ENCODE data around the gene GPR15. TPM values are rescaled to one million over a fixed set of nuclear protein-coding genes. Genes with fewer than 3 reads are reported as not detected.
A peak's percentile ranks its signal among the peaks of the same experiment; 100 is the strongest.

Gene GPR15
- total and polyA plus RNA-seq, 7 experiments from 2014 or later: 0.52 to 24.2 (median 3.5) TPM

- Mint-ChIP-seq H3K27ac (peak overlapping the region in 1 of 9 donors; percentile 1), H3K4me3 (no peak overlapping the region), H3K4me1 (peaks cover 0 to 51% (median 13%) of the 10 kb centered on the region in 7 donors), H3K9me3 (no peaks in the 10 kb centered on the region), H3K27me3 (no peaks in the 10 kb centered on the region), H3K36me3 (peaks cover 0 to 56% (median 22%) of the 10 kb centered on the region in 5 donors)
- H3K27me3 ChIP-seq (ENCODE audit: control insufficient read depth in 2 of 2, insufficient read depth in 2 of 2, low read length in 2 of 2): no peaks in the 10 kb centered on the region
- H3K4me1 ChIP-seq (ENCODE audit: control insufficient read depth in 2 of 2, insufficient read depth in 2 of 2, low read length in 2 of 2): no peaks in the 10 kb centered on the region
- DNase-seq: no peak
- intact Hi-C loops (cut with micrococcal nuclease): loop anchor here in 1 of 2 donors (1.0 kb wide), 1 partner anchor 11 kb away; the partner anchor contains the start of gene CPOX
- peaks cover 0 to 29% (median 0%) of the 10 kb centered on the region in 3 experiments for H3K36me3 ChIP-seq (ENCODE audit: control insufficient read depth in 2 of 3, insufficient read depth in 3 of 3, low read length in 3 of 3)
- no peak overlapping the region for H3K4me3 ChIP-seq (ENCODE audit: low read length)
- no peak overlapping the region for H3K27ac ChIP-seq (ENCODE audit: low read depth, low read length)
- no peaks in the 10 kb centered on the region for H3K9me3 ChIP-seq (ENCODE audit: control insufficient read depth in 2 of 3, low read length in 3 of 3)
- ATAC-seq: no peak
- ChIA-PET CTCF (no interaction called here), POLR2A (no interaction called here)
Observed at GRCh38 chr3:98582042-98582441, 50.3 kb downstream of the GPR15 start.

- Histone ChIP-seq H3K36me3 (ENCODE audit: control insufficient read depth in 2 of 3, insufficient read depth in 3 of 3, low read length in 3 of 3) (peaks cover 0 to 21% (median 0%) of the 10 kb centered on the region in 3 experiments), H3K27ac (ENCODE audit: low read depth, low read length) (no peak overlapping the region), H3K4me1 (ENCODE audit: control insufficient read depth in 2 of 2, insufficient read depth in 2 of 2, low read length in 2 of 2) (no peaks in the 10 kb centered on the region), H3K27me3 (ENCODE audit: control insufficient read depth in 2 of 2, insufficient read depth in 2 of 2, low read length in 2 of 2) (no peaks in the 10 kb centered on the region), H3K9me3 (ENCODE audit: control insufficient read depth in 2 of 3, low read length in 3 of 3) (no peaks in the 10 kb centered on the region), H3K4me3 (ENCODE audit: low read length) (no peak overlapping the region)
- Mint-ChIP-seq H3K27ac (peak overlapping the region in 4 of 9 donors; percentile 4 to 59 (median 10)), H3K9me3 (no peaks in the 10 kb centered on the region), H3K36me3 (peaks cover 0 to 54% (median 19%) of the 10 kb centered on the region in 5 donors), H3K27me3 (no peaks in the 10 kb centered on the region), H3K4me1 (peaks cover 3 to 57% (median 10%) of the 10 kb centered on the region in 7 donors), H3K4me3 (no peak overlapping the region)
- intact Hi-C loops (cut with micrococcal nuclease): no loop called here
- CTCF ChIA-PET: interaction anchor here (1.4 kb wide), 1 partner anchor 12 kb away, joined by 5 read pairs; no protein-coding TSS in a partner anchor
- POLR2A ChIA-PET: no interaction called here
- DNase-seq: no peak
- no peak for ATAC-seq
Observed at GRCh38 chr3:98583766-98584165, 52.0 kb downstream of the GPR15 start.

Other genes with a start within 250 kb of the GPR15 start
- gene OR5H2, start 249.5 kb upstream of the GPR15 start, total RNA-seq: not detected
- not detected for gene OR5H2, start 249.5 kb upstream of the GPR15 start, polyA plus RNA-seq
- gene OR5K4, start 178.1 kb upstream of the GPR15 start, total RNA-seq: not detected
- not detected for gene OR5K4, start 178.1 kb upstream of the GPR15 start, polyA plus RNA-seq
- gene OR5K3, start 141.3 kb upstream of the GPR15 start, total RNA-seq: not detected
- not detected for gene OR5K3, start 141.3 kb upstream of the GPR15 start, polyA plus RNA-seq
- not detected for gene OR5K1, start 68.8 kb upstream of the GPR15 start, total RNA-seq
- not detected for gene OR5K1, start 68.8 kb upstream of the GPR15 start, polyA plus RNA-seq
- gene OR5K2, start 34.3 kb upstream of the GPR15 start, total RNA-seq: not detected
- gene OR5K2, start 34.3 kb upstream of the GPR15 start, polyA plus RNA-seq: not detected
- 100 to 1,000 TPM; 100 to 478 (median 132) TPM for gene CLDND1, start 9.1 kb upstream of the GPR15 start, total RNA-seq
- 10 to 100 TPM; 40.6 to 47.4 TPM for gene CLDND1, start 9.1 kb upstream of the GPR15 start, polyA plus RNA-seq
- 10 to 100 TPM; 11.4 to 67.5 (median 21.6) TPM for gene CPOX, start 61.6 kb downstream of the GPR15 start, total RNA-seq
- gene CPOX, start 61.6 kb downstream of the GPR15 start, polyA plus RNA-seq: 1 to 10 TPM; 2.7 to 6.2 TPM
- 10 to 100 TPM in 1 of 5 experiments, 1 to 10 TPM in 1, under 1 TPM in 2, not detected in 1; 0.62 to 13.5 (median 1.2) TPM for gene ST3GAL6, start 231.4 kb downstream of the GPR15 start, total RNA-seq
- under 1 TPM in 1 of 2 donors, not detected in 1; 0.47 TPM for gene ST3GAL6, start 231.4 kb downstream of the GPR15 start, polyA plus RNA-seq